Glutamatergic neuron (in vitro differentiated cells): ENCODE data around the gene TCERG1L. TPM values are rescaled to one million over a fixed set of nuclear protein-coding genes. Genes with fewer than 3 reads are reported as not detected.

Experiments
- DNase-seq: peaks from one replicate; pipeline ENCODE4 v3.0.0; 2022
- H3K27ac Mint-ChIP-seq: one replicate; pipeline ENCODE4 v1.8.0; 2020; ENCODE audit warnings: mild to moderate bottlenecking, mixed read lengths, inconsistent platforms; ENCODE audit not compliant: unreplicated experiment
- H3K27me3 Mint-ChIP-seq: one replicate; pipeline ENCODE4 v1.8.0; 2020; ENCODE audit warnings: mild to moderate bottlenecking, moderate library complexity, mixed read lengths, inconsistent platforms; ENCODE audit not compliant: unreplicated experiment
- H3K36me3 Mint-ChIP-seq: one replicate; pipeline ENCODE4 v1.8.0; 2020; ENCODE audit warnings: mild to moderate bottlenecking, mixed read lengths, inconsistent platforms; ENCODE audit not compliant: unreplicated experiment
- H3K4me1 Mint-ChIP-seq: one replicate; pipeline ENCODE4 v1.8.0; 2020; ENCODE audit warnings: mild to moderate bottlenecking, low read depth, mixed read lengths, inconsistent platforms; ENCODE audit not compliant: unreplicated experiment
- H3K4me3 Mint-ChIP-seq: one replicate; pipeline ENCODE4 v1.8.0; 2020; ENCODE audit warnings: mild to moderate bottlenecking, mixed read lengths, inconsistent platforms; ENCODE audit not compliant: unreplicated experiment
- H3K9me3 Mint-ChIP-seq: one replicate; pipeline ENCODE4 v1.8.0; 2020; ENCODE audit warnings: mild to moderate bottlenecking, moderate library complexity, mixed read lengths, inconsistent platforms; ENCODE audit not compliant: unreplicated experiment
- CTCF ChIP-seq: fragments of 200-600 bp; sonication (generic); IDR thresholded peaks from one replicate; pipeline ENCODE4 v1.5.0; 2021; ENCODE audit not compliant: partially characterized antibody, unreplicated experiment
- total RNA-seq: library from RNA; stranded (reverse); fragmentation: NEBNext Ultra II Directional; extraction: Animal tissue kit (Norgen Biotek cat#: 25700); gene quantifications from one replicate; pipeline ENCODE4 v1.2.1, GENCODE V29; 2021; ENCODE audit not compliant: unreplicated experiment

Gene TCERG1L
- total RNA-seq, 1 donor from 2014 or later, result 2.2 TPM

GRCh38 chr10:131146790-131147189 lies 164.7 kb downstream of the TCERG1L start:
- H3K9me3 Mint-ChIP-seq, result peaks cover 16% of the 10 kb centered on the region
- peaks cover 3% of the 10 kb centered on the region for H3K4me1 Mint-ChIP-seq
- H3K4me3 Mint-ChIP-seq, result no peak overlapping the region
- DNase-seq, result no peak
- no peak for TF ChIP-seq CTCF
- peaks cover 14% of the 10 kb centered on the region for H3K36me3 Mint-ChIP-seq
- no peak overlapping the region for H3K27ac Mint-ChIP-seq
- H3K27me3 Mint-ChIP-seq, result peaks cover 7% of the 10 kb centered on the region

GRCh38 chr10:131145756-131146155 lies 165.8 kb downstream of the TCERG1L start:
- peaks cover 13% of the 10 kb centered on the region for H3K9me3 Mint-ChIP-seq
- peaks cover 7% of the 10 kb centered on the region for H3K27me3 Mint-ChIP-seq
- peaks cover 9% of the 10 kb centered on the region for H3K36me3 Mint-ChIP-seq
- DNase-seq, result no peak
- no peak overlapping the region for H3K4me3 Mint-ChIP-seq
- no peak for TF ChIP-seq CTCF
- peaks cover 3% of the 10 kb centered on the region for H3K4me1 Mint-ChIP-seq
- H3K27ac Mint-ChIP-seq, result no peak overlapping the region

GRCh38 chr10:131144711-131145375 lies 166.7 kb downstream of the TCERG1L start:
- Mint-ChIP-seq H3K27me3 (peaks cover 7% of the 10 kb centered on the region), H3K4me3 (no peak overlapping the region), H3K9me3 (peaks cover 11% of the 10 kb centered on the region), H3K4me1 (peaks cover 3% of the 10 kb centered on the region), H3K36me3 (peaks cover 6% of the 10 kb centered on the region), H3K27ac (no peak overlapping the region)
- no peak for DNase-seq
- TF ChIP-seq CTCF, result no peak

- Mint-ChIP-seq H3K4me1 (peaks cover 3% of the 10 kb centered on the region), H3K27me3 (peaks cover 7% of the 10 kb centered on the region), H3K9me3 (peaks cover 11% of the 10 kb centered on the region), H3K36me3 (peaks cover 6% of the 10 kb centered on the region), H3K4me3 (no peak overlapping the region), H3K27ac (peak overlapping the region; percentile 49)
- TF ChIP-seq CTCF, result no peak
- no peak for DNase-seq
Observed at GRCh38 chr10:131144196-131144595, 167.3 kb downstream of the TCERG1L start.

- peaks cover 11% of the 10 kb centered on the region for H3K9me3 Mint-ChIP-seq
- H3K36me3 Mint-ChIP-seq, result peaks cover 6% of the 10 kb centered on the region
- peak overlapping the region; percentile 49 for H3K27ac Mint-ChIP-seq
- no peak overlapping the region for H3K4me3 Mint-ChIP-seq
- peaks cover 3% of the 10 kb centered on the region for H3K4me1 Mint-ChIP-seq
- DNase-seq, result no peak
- peaks cover 7% of the 10 kb centered on the region for H3K27me3 Mint-ChIP-seq
- TF ChIP-seq CTCF, result no peak
Observed at GRCh38 chr10:131143425-131144165, 167.9 kb downstream of the TCERG1L start.
